OCI-LY1 (cell line): ENCODE results near the gene E2F6.

ENCODE experiments used
- H2AFZ ChIP-seq: fragments of 200-600 bp; sonication (generic), shearing (Covaris generic); 2 replicates; pipeline ENCODE4 v1.6.0; 2014; ENCODE audit warnings: antibody characterized with exemption, mild to moderate bottlenecking, low read length
- H3F3A ChIP-seq: fragments of 200-600 bp; sonication (generic), shearing (Covaris generic); 2 replicates; pipeline ENCODE4 v1.6.0; 2014; ENCODE audit warnings: mild to moderate bottlenecking, antibody characterized with exemption, low read length, moderate library complexity; ENCODE audit not compliant: insufficient read depth
- H3K27ac ChIP-seq: fragments of 200-600 bp; sonication (generic); 2 replicates; pipeline ENCODE4 v1.5.1; 2014; ENCODE audit warnings: low read length, mixed run types, mild to moderate bottlenecking, low read depth; ENCODE audit not compliant: poor library complexity, severe bottlenecking
- H3K27me3 ChIP-seq: fragments of 200-600 bp; sonication (generic); 2 replicates; pipeline ENCODE4 v1.6.0; 2014; ENCODE audit warnings: antibody characterized with exemption, mild to moderate bottlenecking, low read length, moderate library complexity; ENCODE audit not compliant: insufficient read depth
- H3K36me3 ChIP-seq: fragments of 200-600 bp; sonication (generic); 2 replicates; pipeline ENCODE4 v1.6.1; 2014; ENCODE audit warnings: mild to moderate bottlenecking, antibody characterized with exemption, low read length, moderate library complexity, mixed read lengths; ENCODE audit not compliant: insufficient read depth
- H3K4me1 ChIP-seq: fragments of 200-600 bp; sonication (generic); 2 replicates; pipeline ENCODE4 v1.5.1; 2014; ENCODE audit warnings: mild to moderate bottlenecking, low read length, moderate library complexity; ENCODE audit not compliant: insufficient read depth, severe bottlenecking
- H3K4me2 ChIP-seq: fragments of 200-600 bp; sonication (generic), shearing (Covaris generic); 2 replicates; pipeline ENCODE4 v1.6.1; 2014; ENCODE audit warnings: low read length
- H3K4me3 ChIP-seq: fragments of 200-600 bp; sonication (generic); 2 replicates; pipeline ENCODE4 v1.5.1; 2014; ENCODE audit warnings: low read length, low read depth, mild to moderate bottlenecking, mixed read lengths; ENCODE audit not compliant: poor library complexity, severe bottlenecking
- H3K79me2 ChIP-seq: fragments of 200-600 bp; shearing (Covaris generic); 2 replicates; pipeline ENCODE4 v1.6.1; 2016; ENCODE audit warnings: mixed run types, low read length, mixed read lengths; ENCODE audit not compliant: insufficient read depth
- H3K9ac ChIP-seq: fragments of 200-600 bp; sonication (generic), shearing (Covaris generic); 2 replicates; pipeline ENCODE4 v1.6.1; 2014; ENCODE audit warnings: mild to moderate bottlenecking, low read length, mixed read lengths
- H3K9me2 ChIP-seq: fragments of 200-600 bp; sonication (generic), shearing (Covaris generic); 2 replicates; pipeline ENCODE4 v1.6.1; 2014; ENCODE audit warnings: low read depth, mild to moderate bottlenecking, low read length, mixed read lengths
- H3K9me3 ChIP-seq: fragments of 200-600 bp; shearing (Covaris generic); 2 replicates; pipeline ENCODE4 v1.6.1; 2014; ENCODE audit warnings: low read length, mixed read lengths
- H4K20me1 ChIP-seq: fragments of 200-600 bp; sonication (generic), shearing (Covaris generic); 2 replicates; pipeline ENCODE4 v1.6.0; 2016; ENCODE audit warnings: mild to moderate bottlenecking, low read length; ENCODE audit not compliant: insufficient read depth
- EZH2 ChIP-seq: fragments of 200-600 bp; sonication (generic), shearing (Covaris generic); IDR thresholded peaks from 2 replicates; pipeline ENCODE4 v1.8.0; 2017; ENCODE audit warnings: borderline replicate concordance, mixed run types, mild to moderate bottlenecking, antibody characterized with exemption, low read length, moderate library complexity, mixed read lengths
- TF ChIP-seq, protein P1 (sequence below): fragments of 200-600 bp; sonication (generic), shearing (Covaris generic); IDR thresholded peaks from 2 replicates; pipeline ENCODE4 v1.5.1; 2017; ENCODE audit warnings: mild to moderate bottlenecking, antibody characterized with exemption, low read length, moderate library complexity, mixed read lengths

E2F6 gene

DNA sequence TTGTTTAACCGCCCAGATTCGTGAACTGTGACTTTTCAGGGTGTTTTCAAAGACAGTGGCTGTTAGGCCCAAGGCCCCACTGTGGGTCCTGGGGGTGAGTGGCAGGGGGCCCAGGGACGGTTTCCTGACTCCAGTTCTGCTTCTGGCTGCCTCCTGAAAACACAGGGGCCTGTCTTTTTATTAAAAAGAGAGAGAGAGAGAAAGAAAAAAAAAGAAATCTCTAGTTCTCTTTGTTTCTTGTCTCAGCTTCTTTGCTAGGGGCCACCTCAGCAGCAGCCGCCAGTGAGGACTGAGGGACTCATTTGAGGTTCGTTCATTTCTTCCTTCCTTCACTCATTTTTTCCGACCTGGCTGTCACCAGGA, 15.4 kb upstream of the E2F6 start:
- Histone ChIP-seq H3K4me2 (peak overlapping the region; percentile 37; the same call in 1 of the 2 replicates), H3K36me3 (no peaks in the 10 kb centered on the region), H3K79me2 (no peaks in the 10 kb centered on the region), H3K27me3 (no peaks in the 10 kb centered on the region), H3K27ac (peak overlapping the region; percentile 41), H3K9me2 (no peaks in the 10 kb centered on the region), H3K9ac (no peak overlapping the region), H2AFZ (no peak overlapping the region), H4K20me1 (no peaks in the 10 kb centered on the region), H3K9me3 (no peaks in the 10 kb centered on the region), H3K4me3 (no peak overlapping the region), H3F3A (no peaks in the 10 kb centered on the region; the same call in 1 of the 2 replicates), H3K4me1 (peaks cover 24% of the 10 kb centered on the region)
- TF ChIP-seq, protein P1, sequence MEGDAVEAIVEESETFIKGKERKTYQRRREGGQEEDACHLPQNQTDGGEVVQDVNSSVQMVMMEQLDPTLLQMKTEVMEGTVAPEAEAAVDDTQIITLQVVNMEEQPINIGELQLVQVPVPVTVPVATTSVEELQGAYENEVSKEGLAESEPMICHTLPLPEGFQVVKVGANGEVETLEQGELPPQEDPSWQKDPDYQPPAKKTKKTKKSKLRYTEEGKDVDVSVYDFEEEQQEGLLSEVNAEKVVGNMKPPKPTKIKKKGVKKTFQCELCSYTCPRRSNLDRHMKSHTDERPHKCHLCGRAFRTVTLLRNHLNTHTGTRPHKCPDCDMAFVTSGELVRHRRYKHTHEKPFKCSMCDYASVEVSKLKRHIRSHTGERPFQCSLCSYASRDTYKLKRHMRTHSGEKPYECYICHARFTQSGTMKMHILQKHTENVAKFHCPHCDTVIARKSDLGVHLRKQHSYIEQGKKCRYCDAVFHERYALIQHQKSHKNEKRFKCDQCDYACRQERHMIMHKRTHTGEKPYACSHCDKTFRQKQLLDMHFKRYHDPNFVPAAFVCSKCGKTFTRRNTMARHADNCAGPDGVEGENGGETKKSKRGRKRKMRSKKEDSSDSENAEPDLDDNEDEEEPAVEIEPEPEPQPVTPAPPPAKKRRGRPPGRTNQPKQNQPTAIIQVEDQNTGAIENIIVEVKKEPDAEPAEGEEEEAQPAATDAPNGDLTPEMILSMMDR = no peak
- no peak for TF ChIP-seq EZH2

DNA sequence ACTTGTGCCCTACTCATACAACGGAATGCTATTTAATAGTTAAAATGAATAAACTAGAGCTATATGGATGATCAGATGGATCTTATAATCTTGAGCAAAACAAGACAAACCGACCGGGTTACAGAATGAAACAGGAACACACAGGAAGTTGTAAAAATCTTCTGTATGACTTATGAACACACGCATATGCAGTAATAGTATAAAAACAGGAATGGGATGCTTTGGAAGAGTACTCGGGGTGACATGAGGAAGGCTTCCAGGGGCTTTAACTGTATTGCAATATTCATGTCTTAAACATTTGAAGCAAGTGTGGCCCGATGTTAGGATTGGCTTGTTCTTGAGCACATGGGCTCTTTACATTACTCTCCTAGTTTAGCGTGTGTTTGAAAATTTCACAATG, 14.9 kb upstream of the E2F6 start:
- no peaks in the 10 kb centered on the region for H3K36me3 ChIP-seq

DNA sequence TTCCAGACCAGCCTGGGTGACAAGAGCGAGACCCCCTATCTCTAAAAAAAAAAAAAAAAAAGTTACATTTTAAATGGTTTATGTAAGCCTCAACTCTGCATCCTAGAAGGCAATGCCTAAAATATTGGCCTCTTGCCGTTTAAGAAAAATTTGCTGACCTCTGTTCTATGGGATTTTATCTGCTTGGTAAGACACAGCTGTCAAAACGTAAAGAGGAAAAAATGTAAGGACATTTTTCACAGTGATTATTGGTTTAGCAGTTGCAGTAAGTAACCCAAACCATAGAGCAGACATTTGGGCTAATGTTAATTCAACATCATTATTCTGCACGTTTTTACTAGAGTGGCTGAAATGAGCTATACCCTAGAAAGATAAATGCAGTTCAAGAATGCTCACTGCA, 14.4 kb upstream of the E2F6 start:
- H3K9ac ChIP-seq = no peak overlapping the region
- H3K27ac ChIP-seq = peak overlapping the region; percentile 41
- H3K9me3 ChIP-seq = no peaks in the 10 kb centered on the region
- H3K27me3 ChIP-seq = no peaks in the 10 kb centered on the region
- no peaks in the 10 kb centered on the region for H3K36me3 ChIP-seq
- H3F3A ChIP-seq = no peaks in the 10 kb centered on the region; the same call in 1 of the 2 replicates
- no peaks in the 10 kb centered on the region for H3K9me2 ChIP-seq
- no peak overlapping the region for H2AFZ ChIP-seq
- no peaks in the 10 kb centered on the region for H3K79me2 ChIP-seq
- H3K4me2 ChIP-seq = 0 out of 2 replicates have a peak overlapping the region, but pooled peaks have one; percentile 37
- TF ChIP-seq, protein P1 = no peak
- TF ChIP-seq EZH2 = no peak
- no peak overlapping the region for H3K4me3 ChIP-seq
- no peaks in the 10 kb centered on the region for H4K20me1 ChIP-seq
- peaks cover 24% of the 10 kb centered on the region for H3K4me1 ChIP-seq

More for the DNA sequence above, 14.9 kb upstream of the E2F6 start:
- no peak overlapping the region; the same call in 1 of the 2 replicates for H2AFZ ChIP-seq
- no peaks in the 10 kb centered on the region for H3K27me3 ChIP-seq
- peak overlapping the region; percentile 41 for H3K27ac ChIP-seq
- H3F3A ChIP-seq = no peaks in the 10 kb centered on the region; the same call in 1 of the 2 replicates
- no peaks in the 10 kb centered on the region for H4K20me1 ChIP-seq
- H3K9me2 ChIP-seq = no peaks in the 10 kb centered on the region
- no peaks in the 10 kb centered on the region for H3K79me2 ChIP-seq
- no peak overlapping the region for H3K4me3 ChIP-seq
- no peaks in the 10 kb centered on the region for H3K9me3 ChIP-seq
- no peak for TF ChIP-seq EZH2
- TF ChIP-seq, protein P1 = no peak
- H3K9ac ChIP-seq = no peak overlapping the region
- peaks cover 24% of the 10 kb centered on the region for H3K4me1 ChIP-seq
- H3K4me2 ChIP-seq = peak overlapping the region; percentile 37; the same call in 1 of the 2 replicates
